ENCODE data around the gene CNTNAP5. TPM values are rescaled to one million over a fixed set of nuclear protein-coding genes. Genes with fewer than 3 reads are reported as not detected.

The CNTNAP5 gene
- total RNA-seq, 4 donors from 2014 or later = not detected

- 75% methylated on average over 3 of the region's 3 CpGs for WGBS
- Histone ChIP-seq H3K27ac (no peak overlapping the region), H3K36me3 (no peaks in the 10 kb centered on the region), H3K27me3 (no peaks in the 10 kb centered on the region), H3K4me3 (no peak overlapping the region), H3K9me3 (no peaks in the 10 kb centered on the region), H3K4me1 (no peaks in the 10 kb centered on the region)
- DNase-seq (ENCODE audit: low spot score in 2 of 2) = no peak
- TF ChIP-seq EP300 (IDR thresholded peaks at IDR 0.05) = no peak
Measured at GRCh38 chr2:124046332-124046731, 21.2 kb downstream of the CNTNAP5 start.

GRCh38 chr2:124048102-124048501, 23.0 kb downstream of the CNTNAP5 start:
- Histone ChIP-seq H3K36me3 (no peaks in the 10 kb centered on the region), H3K9me3 (no peaks in the 10 kb centered on the region), H3K4me3 (no peak overlapping the region), H3K27ac (no peak overlapping the region), H3K27me3 (no peaks in the 10 kb centered on the region), H3K4me1 (no peaks in the 10 kb centered on the region)
- TF ChIP-seq EP300 (IDR thresholded peaks at IDR 0.05) (no peak), POLR2A (IDR thresholded peaks at IDR 0.05) (no peak), POLR2AphosphoS5 (IDR thresholded peaks at IDR 0.05) (no peak), CTCF (IDR thresholded peaks at IDR 0.05) (no peak)
- DNase-seq (ENCODE audit: low spot score in 2 of 2) = no peak
- 53% methylated on average over 2 of the region's 2 CpGs for WGBS

- Histone ChIP-seq H3K4me1 (no peaks in the 10 kb centered on the region), H3K27me3 (no peaks in the 10 kb centered on the region), H3K36me3 (no peaks in the 10 kb centered on the region), H3K27ac (no peak overlapping the region), H3K9me3 (no peaks in the 10 kb centered on the region), H3K4me3 (no peak overlapping the region)
- WGBS = 78% methylated on average over 2 of the region's 2 CpGs
- DNase-seq (ENCODE audit: low spot score in 2 of 2) = no peak
- TF ChIP-seq POLR2AphosphoS5 (IDR thresholded peaks at IDR 0.05) = no peak
- TF ChIP-seq CTCF (IDR thresholded peaks at IDR 0.05) = no peak
- TF ChIP-seq POLR2A (IDR thresholded peaks at IDR 0.05) = no peak
Measured at GRCh38 chr2:124048664-124049063, 23.6 kb downstream of the CNTNAP5 start.

- no peak overlapping the region for H3K27ac ChIP-seq
- 85% methylated on average over 4 of the region's 4 CpGs for WGBS
- H3K4me3 ChIP-seq = no peak overlapping the region
- H3K9me3 ChIP-seq = no peaks in the 10 kb centered on the region
- no peak for TF ChIP-seq CTCF (IDR thresholded peaks at IDR 0.05)
- TF ChIP-seq POLR2A (IDR thresholded peaks at IDR 0.05) = no peak
- TF ChIP-seq POLR2AphosphoS5 (IDR thresholded peaks at IDR 0.05) = no peak
- TF ChIP-seq EP300 (IDR thresholded peaks at IDR 0.05) = no peak
- H3K27me3 ChIP-seq = no peaks in the 10 kb centered on the region
- no peak for DNase-seq (ENCODE audit: low spot score in 2 of 2)
- no peaks in the 10 kb centered on the region for H3K4me1 ChIP-seq
- no peaks in the 10 kb centered on the region for H3K36me3 ChIP-seq
Measured at GRCh38 chr2:124049136-124049535, 24.0 kb downstream of the CNTNAP5 start.

- TF ChIP-seq POLR2AphosphoS5 (IDR thresholded peaks at IDR 0.05) (no peak), POLR2A (IDR thresholded peaks at IDR 0.05) (no peak), EP300 (IDR thresholded peaks at IDR 0.05) (no peak), CTCF (IDR thresholded peaks at IDR 0.05) (no peak)
- no peaks in the 10 kb centered on the region for H3K36me3 ChIP-seq
- H3K27ac ChIP-seq = no peak overlapping the region
- no peak for DNase-seq (ENCODE audit: low spot score in 2 of 2)
- H3K4me1 ChIP-seq = no peaks in the 10 kb centered on the region
- H3K4me3 ChIP-seq = no peak overlapping the region
- H3K27me3 ChIP-seq = no peaks in the 10 kb centered on the region
- 53% methylated on average over 2 of the region's 2 CpGs for WGBS
- H3K9me3 ChIP-seq = no peaks in the 10 kb centered on the region
Measured at GRCh38 chr2:124050833-124051497, 25.9 kb downstream of the CNTNAP5 start.

- 46% methylated on average over 3 of the region's 3 CpGs for WGBS
- DNase-seq (ENCODE audit: low spot score in 2 of 2) = no peak
- no peaks in the 10 kb centered on the region for H3K4me1 ChIP-seq
- TF ChIP-seq POLR2AphosphoS5 (IDR thresholded peaks at IDR 0.05) = no peak
- no peak overlapping the region for H3K27ac ChIP-seq
- H3K4me3 ChIP-seq = no peak overlapping the region
- H3K9me3 ChIP-seq = no peaks in the 10 kb centered on the region
- H3K27me3 ChIP-seq = no peaks in the 10 kb centered on the region
- no peaks in the 10 kb centered on the region for H3K36me3 ChIP-seq
Measured at GRCh38 chr2:124053796-124054195, 28.7 kb downstream of the CNTNAP5 start.
